ENCODE data around the gene XIST.
"Not testable (repeated sequence)": the region's sequence is repeated elsewhere in the genome, so short reads cannot be mapped to it uniquely, and the experiment has no call there.

The XIST gene

GRCh38 chrX:73823473-73824004 lies 29.0 kb downstream of the XIST start:
- no peak for TF ChIP-seq ZFP30 (CRISPR knock-in tag; IDR thresholded peaks at IDR 0.05)
- TF ChIP-seq, protein P1, sequence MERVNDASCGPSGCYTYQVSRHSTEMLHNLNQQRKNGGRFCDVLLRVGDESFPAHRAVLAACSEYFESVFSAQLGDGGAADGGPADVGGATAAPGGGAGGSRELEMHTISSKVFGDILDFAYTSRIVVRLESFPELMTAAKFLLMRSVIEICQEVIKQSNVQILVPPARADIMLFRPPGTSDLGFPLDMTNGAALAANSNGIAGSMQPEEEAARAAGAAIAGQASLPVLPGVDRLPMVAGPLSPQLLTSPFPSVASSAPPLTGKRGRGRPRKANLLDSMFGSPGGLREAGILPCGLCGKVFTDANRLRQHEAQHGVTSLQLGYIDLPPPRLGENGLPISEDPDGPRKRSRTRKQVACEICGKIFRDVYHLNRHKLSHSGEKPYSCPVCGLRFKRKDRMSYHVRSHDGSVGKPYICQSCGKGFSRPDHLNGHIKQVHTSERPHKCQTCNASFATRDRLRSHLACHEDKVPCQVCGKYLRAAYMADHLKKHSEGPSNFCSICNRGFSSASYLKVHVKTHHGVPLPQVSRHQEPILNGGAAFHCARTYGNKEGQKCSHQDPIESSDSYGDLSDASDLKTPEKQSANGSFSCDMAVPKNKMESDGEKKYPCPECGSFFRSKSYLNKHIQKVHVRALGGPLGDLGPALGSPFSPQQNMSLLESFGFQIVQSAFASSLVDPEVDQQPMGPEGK (CRISPR knock-in tag; IDR thresholded peaks at IDR 0.05; ENCODE audit: borderline replicate concordance) = no peak
- no peak for TF ChIP-seq TSHZ2 (CRISPR knock-in tag; IDR thresholded peaks at IDR 0.05)
- TF ChIP-seq ISL1 (CRISPR knock-in tag; IDR thresholded peaks at IDR 0.05) = no peak
- TF ChIP-seq ESRRG (CRISPR knock-in tag; IDR thresholded peaks at IDR 0.05) = no peak
- no peak for TF ChIP-seq CSDC2 (CRISPR knock-in tag; IDR thresholded peaks at IDR 0.05)
- TF ChIP-seq SNAI2 (CRISPR knock-in tag; IDR thresholded peaks at IDR 0.05) = no peak
- TF ChIP-seq TOX (CRISPR knock-in tag; IDR thresholded peaks at IDR 0.05; ENCODE audit: borderline replicate concordance) = no peak
- TF ChIP-seq POU6F1 (CRISPR knock-in tag; IDR thresholded peaks at IDR 0.05; ENCODE audit: borderline replicate concordance, low read depth) = no peak
- TF ChIP-seq ZFP3 (CRISPR knock-in tag; IDR thresholded peaks at IDR 0.05) = no peak
- TF ChIP-seq OSR1 (CRISPR knock-in tag; IDR thresholded peaks at IDR 0.05) = no peak
- TF ChIP-seq CREB5 (CRISPR knock-in tag; IDR thresholded peaks at IDR 0.05; ENCODE audit: low read depth) = no peak
- TF ChIP-seq ZNF70 (CRISPR knock-in tag; IDR thresholded peaks at IDR 0.05) = no peak
- ATAC-seq = no peak

DNA sequence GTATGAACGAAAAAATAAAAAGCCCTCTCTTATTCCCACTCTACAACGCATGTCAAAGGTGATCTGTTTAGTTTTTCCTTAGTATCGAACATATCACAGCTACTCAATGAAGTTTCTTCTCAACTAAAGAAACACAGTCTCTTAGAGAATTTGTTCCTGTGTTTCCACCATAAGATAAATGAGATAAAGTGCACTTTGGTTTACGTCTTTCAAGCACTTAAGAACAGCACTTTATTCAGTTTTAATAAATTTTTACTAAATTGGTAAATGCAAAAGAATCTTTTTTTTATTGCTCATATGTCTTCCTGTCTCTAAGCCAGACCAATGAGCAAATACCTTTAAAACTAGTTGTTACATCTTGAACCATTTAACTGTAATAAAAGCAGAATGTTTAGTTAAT lies 29.7 kb downstream of the XIST start:
- TF ChIP-seq ISL1 (CRISPR knock-in tag; IDR thresholded peaks at IDR 0.05) = no peak
- no peak for TF ChIP-seq ESRRG (CRISPR knock-in tag; IDR thresholded peaks at IDR 0.05)
- TF ChIP-seq ZNF70 (CRISPR knock-in tag; IDR thresholded peaks at IDR 0.05) = no peak
- TF ChIP-seq ARNTL (CRISPR knock-in tag; IDR thresholded peaks at IDR 0.05; ENCODE audit: borderline replicate concordance, low read depth) = no peak
- no peak for TF ChIP-seq RARB (CRISPR knock-in tag; IDR thresholded peaks at IDR 0.05)
- no peak for TF ChIP-seq OSR1 (CRISPR knock-in tag; IDR thresholded peaks at IDR 0.05)
- TF ChIP-seq POU6F1 (CRISPR knock-in tag; IDR thresholded peaks at IDR 0.05; ENCODE audit: borderline replicate concordance, low read depth) = no peak
- no peak for ATAC-seq

DNA sequence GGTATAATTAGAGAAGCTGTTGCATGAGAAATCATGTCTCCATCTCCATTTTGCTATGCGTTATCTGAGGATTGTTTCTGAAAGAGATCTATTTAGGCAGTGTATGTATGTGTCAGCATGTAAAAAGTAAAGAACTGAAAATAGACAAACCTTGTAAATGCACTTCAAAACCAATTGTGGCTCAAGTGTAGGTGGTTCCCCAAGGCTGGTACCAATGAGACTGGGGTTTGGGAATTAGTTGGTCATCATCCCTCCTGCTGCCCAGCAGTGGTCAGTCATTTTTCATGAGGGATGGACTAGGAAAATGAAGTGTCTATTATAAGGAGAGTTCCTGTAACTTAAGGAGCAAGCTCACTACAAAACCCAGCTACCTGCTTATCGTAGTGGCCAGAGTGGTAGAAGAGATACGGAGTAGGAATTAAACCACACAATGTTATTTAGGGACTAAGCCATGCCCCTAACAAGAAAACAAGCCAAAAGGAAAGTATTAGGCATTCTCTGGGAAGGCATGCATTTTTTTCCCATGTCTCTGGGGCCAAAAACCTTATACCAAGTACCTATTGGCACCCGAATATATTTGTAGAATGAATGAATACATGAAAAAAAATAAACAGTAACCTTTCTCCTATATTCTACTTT lies 30.5 kb downstream of the XIST start:
- TF ChIP-seq OSR1 (CRISPR knock-in tag; IDR thresholded peaks at IDR 0.05) = no peak
- no peak for TF ChIP-seq POU6F1 (CRISPR knock-in tag; IDR thresholded peaks at IDR 0.05; ENCODE audit: borderline replicate concordance, low read depth)
- TF ChIP-seq ZNF70 (CRISPR knock-in tag; IDR thresholded peaks at IDR 0.05) = no peak
- TF ChIP-seq ZFP30 (CRISPR knock-in tag; IDR thresholded peaks at IDR 0.05) = no peak
- TF ChIP-seq TSHZ2 (CRISPR knock-in tag; IDR thresholded peaks at IDR 0.05) = no peak
- TF ChIP-seq ZNF565 (CRISPR knock-in tag; conservative IDR thresholded peaks at IDR 0.05; ENCODE audit: low read depth) = no peak
- TF ChIP-seq RARB (CRISPR knock-in tag; IDR thresholded peaks at IDR 0.05) = no peak
- TF ChIP-seq ARNTL (CRISPR knock-in tag; IDR thresholded peaks at IDR 0.05; ENCODE audit: borderline replicate concordance, low read depth) = no peak
- ATAC-seq = no peak

DNA sequence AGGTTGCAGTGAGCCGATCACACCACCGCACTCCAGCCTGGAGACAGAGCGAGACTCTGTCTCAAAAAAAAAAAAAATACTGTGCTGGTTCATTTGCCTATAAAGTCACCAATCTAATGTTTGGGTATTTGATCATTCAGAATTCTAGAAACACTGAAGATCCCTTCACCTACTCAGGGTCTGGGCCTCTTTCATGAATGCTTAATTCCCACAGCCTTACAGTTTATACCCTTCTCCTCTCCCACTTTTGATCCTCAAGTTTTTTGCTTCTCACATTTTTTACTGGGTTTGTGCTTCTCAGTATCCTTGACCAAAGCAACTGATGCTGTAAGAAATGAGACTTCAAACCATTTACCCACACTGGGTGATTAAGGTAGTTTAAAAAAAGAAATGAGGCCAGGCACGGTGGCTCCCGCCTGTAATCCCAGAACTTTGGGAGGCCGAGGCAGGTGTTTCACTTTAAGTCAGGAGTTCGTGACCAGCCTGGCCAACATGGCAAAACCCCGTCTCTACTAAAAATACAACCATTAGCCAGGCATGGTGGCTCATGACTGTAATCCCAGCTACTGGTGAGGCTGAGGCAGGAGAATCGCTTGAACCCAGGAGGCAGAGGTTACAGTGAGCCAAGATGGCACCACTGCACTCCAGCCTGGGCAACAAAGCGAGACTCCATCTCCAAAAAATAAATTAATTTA lies 32.5 kb downstream of the XIST start:
- ATAC-seq = not testable (repeated sequence)
